ENCODE measurements around the gene TBX10. TPM values are rescaled to one million over a fixed set of nuclear protein-coding genes. Genes with fewer than 3 reads are reported as not detected.
A peak's percentile ranks its signal among the peaks of the same experiment; 100 is the strongest.
"Not testable (repeated sequence)": the region's sequence is repeated elsewhere in the genome, so short reads cannot be mapped to it uniquely, and the experiment has no call there.

Gene TBX10
- total RNA-seq, 1 donor from 2014 or later = not detected

- DNase-seq (ENCODE audit: low read depth) = no peak
These were observed 8.2 kb downstream of the TBX10 start for GRCh38 chr11:67631411-67631810.

DNA sequence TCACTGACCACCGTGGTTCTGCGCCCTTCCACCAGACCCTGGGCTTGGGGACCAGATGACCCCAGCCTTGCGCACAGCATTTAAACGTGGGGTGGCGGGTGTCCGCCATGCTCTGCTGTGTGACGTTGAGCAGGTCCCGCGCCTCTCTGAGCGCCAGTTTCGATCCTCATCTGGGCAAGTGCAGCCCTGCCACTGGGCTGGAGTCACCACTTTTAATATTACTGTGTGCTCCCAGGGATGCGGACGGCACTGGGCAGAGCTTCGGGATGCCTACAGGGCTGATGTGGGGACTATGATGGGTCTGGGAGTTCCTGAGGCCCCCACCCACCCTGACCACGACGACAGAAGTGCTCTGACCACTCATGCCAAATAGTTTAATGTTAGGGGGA, 8.6 kb downstream of the TBX10 start:
- DNase-seq (ENCODE audit: low read depth) = no peak

DNA sequence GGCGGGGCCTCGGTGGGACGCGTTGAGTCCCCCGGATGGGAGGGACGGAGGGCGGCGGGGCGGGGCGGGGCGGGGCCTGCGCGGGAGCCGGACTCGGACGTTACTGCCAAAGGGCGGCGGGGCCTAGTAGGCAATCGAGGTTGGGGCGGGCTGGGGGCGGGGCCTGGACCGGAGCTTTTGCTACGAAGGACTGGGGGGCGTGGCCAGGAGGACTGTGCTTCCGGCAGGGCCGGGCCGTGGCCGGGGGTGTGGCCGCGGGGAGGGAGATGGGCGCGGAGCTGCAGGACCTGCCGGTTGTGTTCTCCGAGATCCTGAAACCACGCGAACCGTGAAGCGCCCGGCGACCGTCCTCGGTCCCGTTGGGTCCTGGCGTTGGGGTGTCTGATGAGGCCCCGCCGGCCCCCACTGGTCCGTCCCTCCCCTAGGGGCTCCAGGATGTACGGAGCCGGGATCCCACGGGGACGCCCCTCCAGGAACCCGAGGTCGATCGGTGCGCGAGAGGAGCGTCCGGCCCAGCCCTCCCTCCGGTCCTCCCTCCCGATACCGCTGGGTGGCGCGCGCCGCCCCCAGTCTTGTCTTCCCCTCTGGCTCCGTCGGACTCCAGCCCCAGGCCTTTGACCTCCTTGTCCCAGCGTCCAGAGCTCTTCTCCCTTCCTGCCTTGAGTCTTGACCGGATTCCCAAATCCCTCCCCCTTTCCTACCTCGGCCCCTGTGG, 9.2 kb downstream of the TBX10 start:
- peak; percentile 87 for DNase-seq (ENCODE audit: low read depth)

DNA sequence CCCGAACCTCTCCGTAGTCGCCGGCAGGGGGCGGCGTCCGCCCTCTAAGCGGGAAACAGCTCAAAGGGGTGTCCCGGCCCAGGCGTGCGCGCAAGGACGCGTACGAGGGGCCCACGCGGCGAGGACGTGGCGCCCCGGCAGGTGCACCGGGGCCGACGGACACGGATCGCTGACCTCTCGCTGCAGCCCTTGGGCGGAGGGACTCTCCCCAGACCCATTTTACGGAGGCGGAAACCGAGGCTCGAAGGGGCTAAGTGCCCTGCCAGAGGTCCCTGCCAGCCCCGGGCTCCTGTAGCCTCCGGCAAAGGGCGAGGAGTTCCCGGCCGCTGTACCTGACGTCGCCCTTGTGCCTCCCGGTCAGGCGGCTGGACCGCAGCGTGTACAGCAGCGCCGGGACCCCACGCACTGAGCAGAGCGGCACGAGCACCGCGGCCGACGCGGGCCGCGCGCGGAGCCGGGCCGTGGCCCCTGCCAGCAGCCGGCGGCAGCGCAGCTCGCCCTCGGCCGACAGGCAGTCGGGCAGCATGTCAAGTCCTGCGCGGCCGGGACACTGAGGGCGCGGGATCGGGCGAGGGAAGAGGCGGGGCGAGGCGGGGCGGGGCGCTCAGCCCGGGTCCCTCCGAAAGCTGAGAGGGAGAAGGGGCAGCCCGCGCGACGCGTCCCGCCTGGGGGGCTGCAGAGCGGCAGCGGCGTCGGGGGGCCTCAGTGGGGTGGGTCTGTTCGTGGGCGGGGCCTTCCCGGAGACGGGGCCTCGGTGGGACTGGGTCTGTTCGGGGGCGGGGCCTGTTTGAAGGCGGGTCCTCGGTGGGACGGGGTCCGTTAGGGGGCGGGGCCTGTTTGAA, 10.0 kb downstream of the TBX10 start, which contains the start of gene NUDT8:
TSS of gene NUDT8 (minus strand) at position 552 of the 842 bp plus-strand sequence. CDS start at position 526, 26 bp downstream.
- DNase-seq (ENCODE audit: low read depth) = peak; percentile 33

- no peak for DNase-seq (ENCODE audit: low read depth)
These were observed 10.7 kb downstream of the TBX10 start for GRCh38 chr11:67628710-67629385.

DNA sequence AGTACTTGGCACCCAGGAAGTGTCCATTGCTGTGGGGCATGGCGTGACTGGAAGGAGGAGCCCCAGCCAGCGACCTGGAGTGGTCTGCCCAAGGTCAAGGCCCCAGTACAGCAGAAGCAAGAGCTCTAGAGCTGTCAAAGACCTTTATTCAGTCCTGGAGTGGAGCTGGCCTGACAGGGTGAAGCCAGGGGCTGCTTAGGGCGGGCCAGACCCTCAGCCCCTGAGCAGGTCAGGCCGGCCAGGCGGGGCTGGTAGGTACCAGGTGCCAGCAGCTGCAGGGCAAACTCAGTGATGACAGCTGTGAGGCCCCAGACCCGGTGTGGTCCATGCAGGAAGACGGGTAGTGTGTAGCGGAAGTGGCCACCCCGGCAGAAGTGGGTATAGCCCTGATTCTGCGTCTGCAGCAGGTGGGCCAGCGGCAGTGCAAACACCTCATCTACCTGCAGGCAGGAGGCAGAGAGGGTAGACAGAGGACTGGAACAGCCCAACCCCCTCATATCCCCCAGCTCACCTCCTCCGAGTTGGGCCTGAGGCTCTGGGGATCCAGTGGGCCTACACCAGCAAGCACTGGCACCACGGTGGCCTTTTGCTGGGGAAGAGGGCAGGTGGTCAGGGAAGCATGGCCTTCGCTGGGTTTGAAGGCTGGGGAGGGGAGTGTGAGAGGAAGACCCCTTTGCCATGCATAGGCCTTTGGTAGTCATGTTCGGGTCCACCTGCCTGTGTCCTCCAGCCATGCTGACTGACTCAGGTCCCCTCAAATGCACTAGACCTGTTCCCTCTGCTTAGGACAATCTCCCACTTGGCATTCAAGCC, 11.5 kb downstream of the TBX10 start:
- no peak for DNase-seq (ENCODE audit: low read depth)

DNA sequence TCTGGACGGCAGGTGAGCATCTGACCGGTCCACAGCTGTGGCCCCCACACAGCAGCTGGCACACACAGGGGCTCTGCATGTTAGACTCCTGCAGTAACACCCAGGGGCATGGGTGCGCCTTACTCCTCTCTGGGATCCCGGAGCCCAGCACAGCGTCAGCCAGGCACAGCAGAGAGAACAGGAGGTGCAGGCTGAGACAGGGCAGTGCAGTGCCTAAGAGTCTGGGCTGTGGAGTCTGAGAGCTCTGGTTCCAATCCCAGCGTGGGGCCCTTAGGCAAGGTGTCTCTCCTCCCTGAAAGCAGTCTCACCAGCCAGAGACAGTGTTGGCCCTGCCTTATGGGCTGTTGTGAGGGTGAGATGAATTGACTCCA, 12.1 kb downstream of the TBX10 start:
- no peak for DNase-seq (ENCODE audit: low read depth)

GRCh38 chr11:67626970-67627369, 12.6 kb downstream of the TBX10 start:
- DNase-seq (ENCODE audit: low read depth) = no peak

DNA sequence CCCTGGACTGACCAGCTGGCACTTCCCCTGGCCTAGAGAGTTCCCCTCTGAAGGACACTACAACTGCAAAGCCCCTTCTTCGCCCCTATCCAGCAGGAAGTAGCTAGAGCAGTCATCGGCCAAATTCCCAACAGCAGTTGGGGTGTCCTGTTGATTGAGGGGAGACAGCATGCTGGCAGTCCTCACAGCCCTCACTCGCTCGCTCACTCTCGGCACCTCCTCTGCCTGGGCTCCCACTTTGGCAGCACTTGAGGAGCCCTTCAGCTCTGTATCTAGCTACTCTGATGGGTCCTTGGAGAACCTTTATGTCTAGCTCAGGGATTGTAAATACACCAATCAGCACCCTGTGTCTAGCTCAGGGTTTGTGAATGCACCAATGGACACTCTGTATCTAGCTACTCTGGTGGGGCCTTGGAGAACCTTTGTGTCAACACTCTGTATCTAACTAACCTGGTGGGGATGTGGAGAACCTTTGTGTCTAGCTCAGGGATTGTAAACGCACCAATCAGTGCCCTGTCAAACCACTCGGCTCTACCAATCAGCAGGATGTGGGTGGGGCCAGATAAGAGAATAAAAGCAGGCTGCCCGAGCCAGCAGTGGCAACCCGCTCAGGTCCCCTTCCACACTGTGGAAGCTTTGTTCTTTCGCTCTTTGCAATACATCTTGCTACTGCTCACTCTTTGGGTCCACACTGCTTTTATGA, 13.3 kb downstream of the TBX10 start:
- DNase-seq (ENCODE audit: low read depth) = not testable (repeated sequence)

GRCh38 chr11:67623795-67624194, 15.8 kb downstream of the TBX10 start:
- DNase-seq (ENCODE audit: low read depth) = not testable (repeated sequence)

GRCh38 chr11:67622905-67623304, 16.7 kb downstream of the TBX10 start:
- DNase-seq (ENCODE audit: low read depth) = not testable (repeated sequence)

DNA sequence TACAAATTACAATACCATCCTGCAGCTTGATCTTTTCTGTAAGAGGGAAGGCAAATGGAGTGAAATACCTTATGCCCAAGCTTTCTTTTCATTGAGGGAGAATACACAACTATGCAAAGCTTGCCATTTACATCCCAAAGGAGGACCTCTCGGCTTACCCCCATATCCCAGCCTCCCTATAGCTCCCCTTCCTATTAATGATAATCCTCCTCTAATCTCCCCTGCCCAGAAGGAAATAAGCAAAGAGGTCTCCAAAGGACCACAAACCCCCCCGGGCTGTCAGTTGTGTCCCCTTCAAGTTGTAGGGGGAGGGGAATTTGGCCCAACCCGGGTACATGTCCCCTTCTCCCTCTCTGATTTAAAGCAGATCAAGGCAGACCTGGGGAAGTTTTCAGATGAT, 17.6 kb downstream of the TBX10 start:
- DNase-seq (ENCODE audit: low read depth) = not testable (repeated sequence)

GRCh38 chr11:67620621-67621020, 18.9 kb downstream of the TBX10 start:
- not testable (repeated sequence) for DNase-seq (ENCODE audit: low read depth)

DNA sequence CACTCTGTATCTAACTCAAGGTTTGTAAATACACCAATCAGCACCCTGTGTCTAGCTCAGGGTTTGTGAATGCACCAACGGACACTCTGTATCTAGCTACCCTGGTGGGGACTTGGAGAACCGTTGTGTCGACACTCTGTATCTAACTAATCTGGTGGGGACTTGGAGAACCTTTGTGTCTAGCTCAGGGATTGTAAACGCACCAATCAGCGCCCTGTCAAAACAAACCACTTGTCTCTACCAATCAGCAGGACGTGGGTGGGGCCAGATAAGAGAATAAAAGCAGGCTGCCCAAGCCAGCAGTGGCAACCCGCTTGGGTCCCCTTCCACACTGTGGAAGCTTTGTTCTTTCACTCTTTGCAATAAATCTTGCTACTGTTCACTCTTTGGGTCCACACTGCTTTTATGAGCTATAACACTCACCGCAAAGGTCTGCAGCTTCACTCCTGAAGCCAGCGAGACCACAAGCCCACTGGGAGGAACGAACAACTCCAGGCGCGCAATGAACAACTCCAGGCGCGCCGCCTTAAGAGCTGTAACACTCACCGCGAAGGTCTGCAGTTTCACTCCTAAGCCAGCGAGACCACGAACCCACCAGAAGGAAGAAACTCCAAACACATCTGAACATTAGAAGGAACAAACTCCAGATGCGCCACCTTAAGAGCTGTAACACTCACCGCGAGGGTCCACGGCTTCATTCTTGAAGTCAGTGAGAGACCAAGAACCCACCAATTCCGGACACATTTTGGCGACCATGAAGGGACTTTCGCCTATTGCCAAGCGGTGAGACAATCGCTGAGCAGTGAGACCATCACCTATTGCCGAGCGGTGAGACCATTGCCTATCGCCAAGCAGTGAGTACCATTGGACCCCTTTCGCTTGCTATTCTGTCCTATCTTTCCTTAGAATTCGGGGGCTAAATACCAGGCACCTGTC, 19.6 kb downstream of the TBX10 start:
- DNase-seq (ENCODE audit: low read depth) = not testable (repeated sequence)

GRCh38 chr11:67618901-67619659, 20.5 kb downstream of the TBX10 start:
- not testable (repeated sequence) for DNase-seq (ENCODE audit: low read depth)

GRCh38 chr11:67617243-67617953, 22.2 kb downstream of the TBX10 start:
- DNase-seq (ENCODE audit: low read depth) = no peak

DNA sequence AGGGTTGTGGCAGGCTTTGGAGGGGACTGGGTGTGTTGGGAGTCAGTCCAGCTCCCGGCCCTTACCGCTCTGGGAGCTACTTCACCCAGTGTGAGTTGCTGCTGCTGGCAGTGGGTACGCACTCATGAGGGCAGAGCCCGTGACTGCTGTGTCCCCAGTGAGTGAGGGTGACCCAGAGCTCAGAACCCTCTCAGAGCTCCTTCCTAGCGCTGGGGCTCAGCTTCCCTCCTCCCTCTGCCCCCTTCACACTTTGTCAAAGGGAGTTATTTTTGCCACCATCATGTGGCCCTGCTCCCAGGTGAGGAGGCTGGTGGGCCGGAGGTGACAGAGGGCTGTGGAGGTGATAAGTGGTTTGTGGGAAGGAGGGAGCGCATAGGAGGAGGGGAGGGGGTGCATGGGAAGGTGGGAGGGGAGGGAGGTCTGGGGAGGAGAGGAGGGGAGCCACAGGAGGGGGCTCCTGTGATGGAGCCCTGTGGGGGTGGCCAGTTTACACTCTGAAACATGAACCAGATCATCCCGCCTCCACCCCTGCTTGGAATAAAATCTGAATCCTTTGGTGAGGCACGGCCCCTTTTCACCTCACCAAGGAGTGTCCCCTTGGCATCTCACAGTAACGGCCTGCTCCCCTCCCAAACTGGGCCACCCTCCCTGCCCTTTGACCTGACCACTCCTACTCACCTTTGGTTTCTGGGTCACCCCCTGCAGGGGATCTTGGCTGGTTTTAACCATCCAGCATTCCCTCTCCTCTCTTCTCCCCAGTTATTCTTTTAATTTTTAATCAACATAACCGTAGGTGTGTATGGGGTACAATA, 22.9 kb downstream of the TBX10 start:
- DNase-seq (ENCODE audit: low read depth) = no peak
